Stimulated activated CD4-positive, alpha-beta T cell treated with anti-CD3 and anti-CD28 coated beads, Interleukin-4, amount 100 ng/mL, for 48 hours (primary cell): ENCODE measurements around the gene SPSB3.

Source experiments
- DNase-seq, 2 donors: peaks; one replicate each; pipeline ENCODE4 v3.0.0-alpha.2; 2020; ENCODE audit warnings: low read depth in 2 of 2

SPSB3 gene

DNA sequence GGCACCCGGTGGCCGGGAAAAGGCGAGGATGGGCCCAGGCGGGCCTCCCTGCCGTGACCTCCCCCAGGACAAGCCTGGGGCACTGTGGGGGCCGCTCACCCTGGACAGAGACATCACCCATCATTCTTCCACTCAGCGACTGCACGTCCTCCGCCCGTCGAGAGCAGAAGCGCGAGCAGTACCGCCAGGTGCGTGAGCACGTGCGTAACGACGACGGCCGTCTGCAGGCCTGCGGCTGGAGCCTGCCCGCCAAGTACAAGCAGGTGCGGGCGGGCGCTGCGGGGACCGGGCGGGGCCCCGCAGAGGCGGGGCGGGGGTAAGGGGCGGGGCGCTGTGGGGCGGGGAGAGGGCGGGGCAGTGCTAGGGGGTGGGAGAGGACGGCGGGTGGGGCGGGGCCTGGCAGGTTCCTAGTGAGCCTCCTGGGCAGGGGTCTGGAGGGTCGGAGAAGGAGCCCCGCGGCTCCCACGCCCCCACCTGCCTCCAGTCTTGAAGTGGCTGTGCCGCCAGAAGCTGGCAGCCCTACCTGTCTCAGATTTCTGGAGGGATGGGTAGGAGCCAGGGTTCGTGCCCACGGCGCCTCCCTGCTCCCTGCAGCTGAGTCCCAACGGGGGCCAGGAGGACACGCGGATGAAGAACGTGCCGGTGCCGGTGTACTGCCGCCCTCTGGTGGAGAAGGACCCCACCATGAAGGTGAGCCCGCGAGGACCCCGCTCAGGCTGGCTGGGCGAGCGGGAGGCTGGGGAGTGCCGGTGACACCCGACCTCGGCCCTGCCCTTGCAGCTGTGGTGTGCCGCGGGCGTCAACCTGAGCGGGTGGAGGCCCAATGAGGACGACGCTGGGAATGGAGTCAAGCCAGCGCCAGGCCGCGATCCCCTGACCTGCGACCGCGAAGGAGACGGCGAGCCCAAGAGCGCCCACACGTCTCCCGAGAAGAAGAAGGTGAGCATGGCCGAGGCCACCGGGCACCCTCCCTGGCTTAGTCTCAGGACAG, 18.6 kb downstream of the SPSB3 start:
- no peak for DNase-seq

DNA sequence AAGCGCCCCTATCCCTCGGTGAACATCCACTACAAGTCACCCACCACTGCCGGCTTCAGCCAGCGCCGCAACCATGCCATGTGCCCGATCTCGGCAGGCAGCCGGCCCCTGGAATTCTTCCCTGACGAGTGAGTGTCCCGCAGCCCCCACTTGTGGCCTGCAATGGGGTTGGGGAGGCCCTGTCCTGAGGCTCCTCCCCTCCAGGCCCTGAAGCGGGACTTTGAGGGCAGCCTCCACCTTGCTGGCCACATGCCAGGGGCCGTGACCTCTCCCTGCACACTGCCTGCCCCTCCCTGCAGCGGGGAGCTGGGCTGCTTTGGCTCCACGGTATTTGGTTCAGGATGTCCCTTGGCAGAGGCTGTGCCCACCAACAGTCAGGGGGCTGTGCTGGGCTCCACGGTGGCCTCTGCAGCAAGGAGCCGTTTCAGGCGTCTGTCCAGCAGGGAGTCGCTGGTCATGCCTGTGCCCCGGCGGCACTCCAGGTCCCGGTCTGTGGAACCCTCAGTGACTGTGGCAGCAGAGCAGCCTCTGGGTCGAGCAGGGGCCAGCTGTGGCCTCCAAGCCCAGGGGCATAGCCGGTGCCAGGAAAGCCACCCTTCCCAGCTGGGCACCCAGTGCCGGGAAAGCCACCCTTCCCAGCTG, 19.4 kb downstream of the SPSB3 start:
- no peak for DNase-seq

DNA sequence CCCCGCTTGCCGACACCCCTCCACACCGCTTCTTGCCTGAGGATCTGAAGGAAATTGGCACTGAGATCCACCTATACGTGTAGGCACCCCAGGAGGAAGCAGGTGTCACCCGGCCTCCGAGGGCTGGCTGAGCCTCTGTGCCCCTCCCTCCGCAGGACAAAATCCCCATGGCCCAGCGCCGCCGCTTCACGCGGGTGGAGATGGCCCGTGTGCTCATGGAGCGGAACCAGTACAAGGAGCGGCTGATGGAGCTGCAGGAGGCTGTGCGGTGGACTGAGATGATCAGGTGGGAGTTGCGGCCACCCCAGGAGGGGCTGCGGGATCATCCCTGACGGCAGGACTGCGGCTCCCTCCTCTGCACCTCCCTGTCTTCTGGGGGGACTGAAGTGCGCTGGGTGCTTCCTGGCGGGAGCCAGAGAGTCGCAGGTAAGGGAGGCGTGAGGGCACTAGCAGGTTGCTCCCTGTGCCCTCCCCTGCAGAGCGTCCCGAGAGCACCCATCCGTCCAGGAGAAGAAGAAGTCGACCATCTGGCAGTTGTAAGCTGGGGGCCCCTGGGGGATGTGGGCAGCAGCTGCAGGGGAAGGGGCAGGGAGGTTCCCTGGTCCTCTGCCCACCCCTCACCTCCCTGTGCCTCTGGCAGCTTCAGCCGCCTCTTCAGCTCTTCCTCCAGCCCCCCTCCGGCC, 20.0 kb downstream of the SPSB3 start:
- DNase-seq = no peak

DNA sequence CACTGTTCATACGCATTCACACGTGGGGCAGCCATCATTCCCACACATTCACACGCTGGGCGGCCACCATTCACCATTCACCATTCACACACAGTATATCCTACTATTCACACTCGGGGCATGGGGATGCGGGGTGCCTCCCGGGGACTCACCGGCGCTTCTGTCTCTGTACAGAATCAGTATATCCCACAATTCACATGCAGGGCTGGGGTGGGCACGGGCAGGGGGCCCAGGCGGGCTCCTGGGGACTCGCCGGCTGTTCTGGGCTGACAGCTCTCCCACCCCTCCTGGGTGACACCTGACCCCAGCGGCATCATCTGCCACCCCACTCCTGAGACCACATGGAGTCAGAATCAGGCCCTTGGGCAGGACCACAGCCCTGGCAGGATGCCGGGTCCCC, 20.6 kb downstream of the SPSB3 start:
- no peak for DNase-seq

DNA sequence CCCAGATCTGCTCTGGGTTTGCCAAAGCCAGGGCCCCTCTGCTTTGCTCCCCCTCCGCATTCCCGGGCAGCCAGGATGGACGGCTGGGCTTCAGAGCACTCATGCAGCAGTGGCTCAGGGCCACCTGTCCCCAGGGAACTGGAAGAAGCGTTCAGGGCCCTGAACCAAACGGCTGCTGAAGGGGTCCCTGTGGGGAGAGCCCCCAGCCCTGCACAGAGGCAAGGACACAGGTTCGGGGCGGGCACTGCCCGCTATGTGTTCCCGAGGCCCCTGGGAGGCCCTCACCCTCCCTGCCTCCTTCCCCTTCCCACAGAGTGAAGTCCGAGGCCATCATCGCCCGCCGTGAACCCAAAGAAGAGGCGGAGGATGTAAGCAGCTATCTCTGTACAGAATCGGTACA, 21.5 kb downstream of the SPSB3 start:
- DNase-seq = no peak

DNA sequence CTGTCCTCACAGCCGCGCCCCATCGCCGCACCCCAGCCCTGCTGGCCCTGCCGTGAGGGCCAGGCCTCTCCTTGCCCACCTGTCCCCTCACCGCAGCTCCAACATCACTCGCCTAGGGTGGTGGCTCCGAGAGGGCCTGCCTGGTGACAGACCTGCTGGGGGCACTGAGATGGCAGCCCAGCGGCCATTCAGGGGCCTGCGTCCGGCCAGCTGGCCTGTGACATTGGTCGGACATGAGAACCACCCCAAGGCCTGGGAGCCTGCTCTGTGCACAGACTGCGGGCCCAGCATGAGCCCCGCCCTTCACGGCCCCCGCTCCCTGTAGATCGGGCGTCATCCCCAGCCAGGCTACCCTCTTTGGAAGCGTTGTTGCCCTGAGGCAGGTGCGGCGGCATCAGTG, 22.9 kb downstream of the SPSB3 start:
- no peak for DNase-seq

DNA sequence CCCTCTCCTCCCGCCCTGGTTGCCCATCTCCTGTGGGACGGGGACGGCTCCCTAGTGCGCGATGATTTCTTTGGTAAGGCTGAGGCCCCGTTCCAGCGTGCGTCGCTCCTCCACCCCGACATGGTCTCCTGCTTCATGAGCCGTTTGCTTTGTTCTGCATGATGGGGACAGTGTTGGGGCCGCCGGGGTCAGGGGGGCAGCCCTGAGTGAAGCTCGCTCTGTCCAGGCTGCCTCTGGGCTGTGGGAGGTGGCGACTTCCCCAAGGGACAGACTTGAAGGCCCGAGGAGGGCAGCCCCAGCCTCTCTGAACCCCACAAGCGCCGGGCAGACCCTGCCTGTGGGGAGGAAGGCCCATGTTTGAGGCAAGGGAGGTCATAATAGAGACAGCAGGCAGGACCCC, 23.4 kb downstream of the SPSB3 start:
- no peak for DNase-seq

DNA sequence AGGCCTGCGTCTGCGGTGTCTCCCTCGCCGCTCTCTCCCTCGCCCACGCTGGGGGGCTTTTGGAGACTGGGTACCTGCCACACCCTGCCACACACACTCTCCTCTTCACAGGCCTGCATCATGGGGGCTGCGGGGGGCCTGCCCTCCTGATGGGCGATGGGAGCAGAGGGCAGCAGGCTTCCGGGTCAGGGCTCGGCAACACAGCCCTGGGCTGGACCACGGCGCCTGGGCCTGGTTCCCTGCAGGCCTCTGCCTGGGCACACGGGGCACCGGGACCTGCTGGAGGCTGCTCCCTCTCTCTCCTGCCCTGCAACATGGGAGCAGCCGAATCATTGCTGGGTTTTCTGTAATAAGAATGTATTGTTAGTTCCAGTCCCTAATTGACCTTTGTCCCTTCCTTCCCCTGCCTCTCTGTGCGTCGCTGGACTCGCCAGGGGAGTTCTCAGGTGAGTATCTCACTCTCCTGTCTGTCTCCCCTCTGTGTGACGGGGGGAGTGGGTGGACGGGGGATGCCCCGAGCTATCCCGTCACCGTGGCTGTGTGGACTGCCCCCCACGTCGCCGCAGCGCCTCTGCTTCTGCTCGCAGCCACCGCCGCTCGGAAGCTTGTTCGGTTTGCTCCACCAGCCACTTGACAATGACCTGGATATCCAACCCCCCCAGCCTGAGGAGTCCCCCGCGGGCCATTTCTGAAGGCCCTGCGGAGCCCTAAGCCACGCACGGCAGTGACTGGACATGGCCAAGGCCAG, 24.5 kb downstream of the SPSB3 start:
- no peak for DNase-seq

DNA sequence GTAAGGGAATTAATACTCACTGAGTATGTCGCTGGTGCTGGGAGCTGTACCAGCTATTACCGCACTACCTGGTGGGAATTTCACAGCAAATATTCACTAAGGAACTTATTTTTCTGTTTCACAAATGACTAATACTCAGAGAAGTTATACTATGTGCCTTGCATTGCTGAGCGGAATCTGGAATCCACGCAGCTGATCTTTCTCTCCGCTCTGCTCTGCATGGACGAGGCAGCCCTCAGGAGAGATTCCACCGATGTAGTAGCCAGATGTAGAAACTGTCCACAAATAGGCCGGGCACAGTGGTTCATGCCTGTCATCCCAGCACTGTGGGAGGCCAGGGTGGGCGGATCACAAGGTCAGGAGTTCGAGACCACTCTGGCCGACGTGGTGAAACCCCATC, 28.2 kb downstream of the SPSB3 start:
- no peak for DNase-seq

DNA sequence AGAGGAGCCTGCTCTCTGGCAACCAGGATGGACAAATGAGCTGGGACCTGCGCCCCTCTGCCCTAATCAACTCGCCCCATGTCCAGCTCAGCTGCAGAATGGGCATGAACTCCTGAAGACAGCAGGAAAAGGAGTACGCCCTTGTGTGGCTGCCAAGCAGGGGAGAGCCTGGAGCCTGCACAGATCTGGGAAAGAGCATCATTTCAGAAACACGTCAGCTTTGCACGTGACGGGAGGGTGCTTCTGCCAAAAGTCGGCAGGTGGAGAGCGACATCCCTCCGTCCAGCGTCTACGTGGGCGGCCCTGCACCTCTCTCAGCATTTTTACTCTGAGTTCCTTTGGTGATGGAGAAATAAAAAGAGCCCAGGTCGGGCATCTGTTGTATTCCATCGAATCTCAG, 29.5 kb downstream of the SPSB3 start:
- no peak for DNase-seq

DNA sequence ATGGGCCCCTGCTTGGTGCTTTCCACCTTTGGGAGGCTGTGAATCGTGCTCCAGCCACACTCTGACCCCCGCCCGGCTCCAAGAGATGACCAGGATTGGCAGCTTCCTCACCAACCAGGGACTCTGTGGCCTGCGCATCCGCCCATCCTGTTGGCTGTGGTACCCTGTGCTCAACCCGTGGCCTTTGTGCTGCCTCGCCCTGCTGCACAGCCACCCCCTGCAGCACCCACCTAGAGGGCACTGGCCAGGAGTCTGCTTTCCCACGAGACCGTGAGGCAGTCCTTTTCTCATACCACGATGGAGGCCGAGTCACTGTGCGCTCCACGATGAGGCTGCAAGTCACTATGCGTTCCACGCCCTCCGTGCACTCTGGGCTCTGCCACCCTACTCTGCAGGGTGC, 30.4 kb downstream of the SPSB3 start:
- DNase-seq = no peak

DNA sequence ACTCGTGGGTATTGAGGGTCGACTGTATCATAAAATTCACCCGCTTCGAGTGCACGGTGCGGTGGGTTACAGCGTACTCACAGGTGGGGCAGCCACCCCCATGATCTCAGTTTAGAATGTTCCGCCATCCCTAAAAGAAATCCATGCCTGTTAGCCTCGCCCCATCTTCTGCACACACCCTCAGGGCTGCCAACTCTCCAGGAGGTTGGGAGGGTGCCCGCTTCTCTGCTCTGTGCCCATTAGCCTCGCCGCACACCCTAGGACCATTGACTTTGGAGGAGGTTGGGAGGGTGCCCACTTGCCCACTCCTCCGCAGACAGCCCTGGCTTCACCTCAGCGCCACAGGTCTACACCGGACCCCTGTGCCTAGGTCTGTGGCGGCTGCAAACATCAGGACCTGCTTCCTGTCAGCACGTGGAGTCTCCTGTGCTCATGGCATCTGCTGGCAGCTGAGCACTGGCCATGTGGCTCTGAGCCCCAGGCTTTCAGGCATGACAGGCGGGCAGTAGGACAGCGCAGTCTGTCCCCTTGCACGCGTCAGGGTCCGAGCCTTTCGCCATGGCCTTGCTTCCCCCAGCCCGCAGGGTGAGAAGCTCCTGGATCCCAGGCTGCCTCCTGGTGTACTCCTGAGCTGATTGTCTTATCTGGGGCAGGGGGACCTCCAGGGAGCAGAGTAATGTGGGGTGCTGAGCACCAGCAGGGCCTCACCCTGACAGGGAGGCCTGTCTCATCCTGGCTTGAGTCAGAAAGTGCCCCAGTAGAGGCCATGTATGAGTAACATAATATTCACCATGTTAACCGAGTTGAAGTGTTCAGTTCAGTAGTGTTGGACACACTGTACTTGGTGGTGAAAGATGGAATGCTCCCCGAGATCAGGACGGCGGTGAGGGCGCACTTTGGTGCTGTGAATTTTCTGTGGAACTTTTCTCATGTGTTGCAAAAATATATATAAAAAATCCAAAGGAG, 32.9 kb downstream of the SPSB3 start:
- no peak for DNase-seq

DNA sequence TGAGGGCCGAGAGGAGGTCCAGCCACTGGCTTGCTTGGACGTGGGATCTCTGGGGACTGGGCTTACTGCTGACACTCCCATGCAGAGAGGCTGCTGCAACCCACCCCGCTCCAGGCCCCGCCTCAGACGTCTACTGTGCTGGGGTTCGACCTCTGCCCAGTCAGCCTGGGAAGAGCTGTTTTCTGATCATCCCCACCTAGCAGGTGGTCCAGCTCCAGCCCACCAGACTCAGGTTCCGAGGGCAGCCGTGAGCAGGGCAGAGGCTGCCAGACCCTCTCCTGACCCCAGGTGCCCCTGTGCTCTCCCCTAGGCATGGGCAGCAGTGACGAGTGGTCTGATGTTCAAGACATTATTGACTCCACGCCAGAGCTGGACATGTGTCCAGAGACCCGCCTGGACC, 34.4 kb downstream of the SPSB3 start:
- DNase-seq = no peak

DNA sequence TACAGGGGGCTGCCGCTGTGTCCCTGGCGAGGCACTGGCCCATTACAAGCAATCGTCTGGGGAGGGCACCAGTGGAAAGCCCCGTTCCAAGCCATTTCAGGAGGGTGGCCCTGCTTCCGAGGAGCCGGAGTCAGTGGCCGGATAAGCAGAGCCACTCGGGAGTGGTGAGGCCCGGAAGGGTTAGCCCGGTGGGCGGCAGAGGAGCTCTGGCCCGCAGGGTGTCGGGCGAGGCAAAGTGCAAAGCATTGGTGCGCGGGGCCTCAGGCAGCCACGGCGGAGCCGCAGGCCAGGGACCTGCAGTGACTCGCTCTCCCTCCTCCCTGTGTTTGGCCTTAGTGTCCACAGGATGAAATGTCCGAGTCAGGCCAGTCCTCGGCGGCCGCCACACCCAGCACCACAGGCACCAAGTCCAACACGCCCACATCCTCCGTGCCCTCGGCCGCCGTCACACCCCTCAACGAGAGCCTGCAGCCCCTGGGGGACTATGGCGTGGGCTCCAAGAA, 35.6 kb downstream of the SPSB3 start:
- DNase-seq = no peak

DNA sequence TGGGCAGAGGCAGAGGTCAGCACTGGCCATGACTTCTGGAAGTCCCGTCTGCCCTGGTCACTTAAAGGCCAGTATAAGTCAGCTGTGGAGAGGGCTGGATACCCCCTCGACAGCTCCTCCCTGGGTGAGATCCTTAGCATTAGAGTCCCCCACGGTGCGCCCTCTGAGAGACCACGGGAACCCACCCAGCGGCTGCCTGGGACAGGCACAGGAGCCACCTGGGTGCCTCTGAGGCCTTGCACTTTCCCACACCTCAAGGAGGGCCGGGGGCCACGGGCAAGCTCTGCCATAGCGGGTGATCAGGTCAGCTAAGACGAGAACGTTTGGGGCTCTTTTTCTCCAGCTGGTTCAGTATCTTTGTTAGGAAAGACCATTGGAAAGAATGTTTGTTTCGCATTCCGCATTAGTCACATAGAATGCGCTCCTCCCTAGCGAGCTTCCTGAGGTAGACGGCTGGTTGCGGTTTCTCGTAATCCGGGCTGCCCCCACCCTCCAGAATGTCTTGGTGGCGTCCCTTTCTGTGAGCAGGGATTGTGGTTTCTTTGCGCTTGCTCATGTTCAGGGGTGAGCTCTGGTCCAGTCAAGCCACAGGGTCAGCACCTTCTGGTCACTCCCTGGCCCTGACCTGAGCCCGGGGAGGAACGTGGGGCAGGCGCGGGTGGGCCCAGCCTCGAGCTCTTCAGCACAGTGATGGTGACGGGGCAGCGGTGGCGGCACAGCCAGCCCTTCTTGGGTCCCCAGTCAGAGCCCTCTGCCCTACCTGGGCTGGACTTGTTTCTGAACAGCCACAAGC, 36.3 kb downstream of the SPSB3 start:
- no peak for DNase-seq

DNA sequence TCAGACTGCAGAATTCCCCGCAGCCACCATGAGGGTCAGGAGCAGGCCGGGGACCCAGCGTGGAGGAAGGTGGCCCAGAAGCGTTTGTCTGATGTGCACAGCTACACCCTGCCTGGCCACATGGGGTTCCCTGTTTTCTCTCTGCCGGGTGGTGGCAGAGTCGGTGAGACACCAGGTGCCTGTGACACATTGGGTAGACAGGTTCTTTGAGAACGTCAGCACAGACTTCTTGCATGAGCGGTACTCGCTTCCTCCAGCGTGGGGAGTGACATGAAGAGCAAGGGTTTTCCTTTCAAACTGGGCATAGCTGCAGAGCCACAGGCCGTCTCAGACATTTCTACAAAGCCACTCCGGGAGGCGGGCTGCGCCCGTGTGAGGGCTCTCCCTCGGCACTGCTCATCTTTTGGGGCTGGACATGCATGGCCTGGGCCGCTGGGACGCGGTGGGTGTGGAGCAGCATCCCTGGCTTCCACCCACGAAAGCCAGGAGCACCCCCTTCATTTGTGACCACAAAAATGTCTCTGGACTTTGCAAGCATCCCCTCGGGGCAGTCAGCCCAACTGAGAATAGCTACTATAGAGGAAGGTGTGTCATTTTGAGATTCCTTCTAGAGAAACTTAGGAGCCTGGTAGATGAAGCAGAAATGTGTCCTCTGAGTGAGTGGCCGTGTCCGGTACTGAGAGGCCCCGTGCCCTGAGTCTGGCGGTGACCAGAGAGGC, 37.0 kb downstream of the SPSB3 start:
- DNase-seq = no peak

DNA sequence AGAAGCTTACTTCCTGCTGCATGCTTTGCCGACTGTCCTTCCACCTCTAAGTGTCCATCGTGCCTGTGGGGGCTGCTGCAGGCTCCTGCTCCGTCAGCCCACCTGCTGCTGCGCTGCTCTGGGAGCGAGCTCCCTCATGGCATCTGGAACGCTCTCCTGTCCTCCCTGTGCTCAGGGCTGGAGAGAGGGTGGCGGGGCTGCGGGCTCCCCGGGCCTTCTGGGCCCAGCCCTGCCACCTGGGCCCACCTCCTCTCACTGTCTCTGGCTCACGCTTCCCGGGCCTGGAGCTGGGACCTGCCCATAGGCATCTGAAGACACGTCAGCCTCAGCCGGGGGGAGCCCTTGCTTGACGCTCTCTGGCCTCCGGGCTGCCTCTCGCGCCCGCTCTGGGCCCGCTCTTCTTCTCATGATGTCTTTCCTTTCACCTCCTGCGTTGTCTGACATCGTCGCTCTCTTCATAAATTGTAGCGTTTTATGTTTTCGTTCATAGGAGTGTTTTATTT, 38.0 kb downstream of the SPSB3 start:
- DNase-seq = no peak

DNA sequence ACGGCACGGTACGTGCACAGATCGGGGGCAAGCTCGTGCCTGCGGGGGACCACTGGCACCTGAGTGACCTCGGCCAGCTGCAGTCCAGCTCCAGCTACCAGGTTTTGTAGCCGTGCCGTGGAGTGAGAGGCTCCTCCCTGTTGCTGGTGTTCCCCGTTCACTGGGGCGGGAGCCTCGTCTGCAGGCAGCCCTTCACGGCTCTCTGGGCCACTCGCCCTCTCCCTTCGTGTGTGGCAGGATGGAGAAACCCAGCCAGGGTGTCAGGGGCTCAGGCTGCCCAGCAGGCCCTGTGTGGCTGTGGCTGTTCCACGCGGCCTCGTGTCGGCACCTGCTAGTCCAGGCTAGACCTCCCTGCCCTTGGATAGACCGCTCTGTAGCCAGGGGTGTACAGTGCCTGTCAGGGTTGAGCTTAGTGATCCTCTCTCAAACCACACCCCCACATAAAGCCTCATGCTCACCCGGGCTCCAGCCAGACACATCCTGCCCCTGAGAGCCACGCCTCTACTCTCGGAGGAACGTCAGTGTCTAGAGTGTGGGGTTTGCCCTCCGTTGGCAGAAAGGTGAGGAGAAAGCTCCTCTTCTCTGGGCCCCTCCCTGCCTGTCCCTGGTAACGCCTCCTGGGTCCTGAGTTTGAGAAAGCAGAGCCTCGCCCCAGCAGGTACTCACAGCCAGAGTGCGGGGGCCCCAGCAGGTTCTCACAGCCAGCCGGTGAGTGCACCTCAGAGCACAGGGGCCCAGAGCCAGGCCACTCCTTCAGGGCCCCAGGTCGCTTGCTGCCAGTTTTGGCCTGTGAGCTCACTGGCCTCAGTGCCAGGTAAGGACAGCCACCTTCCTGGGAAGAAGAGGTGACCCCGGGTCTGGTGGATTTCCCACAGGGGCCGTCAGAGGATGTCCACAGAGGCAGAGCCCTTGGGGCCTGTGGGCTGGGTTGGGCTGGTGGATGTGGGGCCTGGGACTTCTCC, 38.7 kb downstream of the SPSB3 start:
- DNase-seq = no peak
